Measurements from ENCODE around the gene C2CD4C. TPM values are rescaled to one million over a fixed set of nuclear protein-coding genes. Genes with fewer than 3 reads are reported as not detected.

Gene C2CD4C
- total RNA-seq, 1 donor = not detected

GRCh38 chr19:375395-376110, 33.4 kb downstream of the C2CD4C start:
- Histone ChIP-seq H3K27me3 (ENCODE audit: insufficient read depth, low read length) (peaks cover 37% of the 10 kb centered on the region), H3K4me1 (ENCODE audit: insufficient read depth, low read length) (no peaks in the 10 kb centered on the region), H4K20me1 (ENCODE audit: insufficient read depth, low read length) (no peaks in the 10 kb centered on the region), H2AFZ (ENCODE audit: low read length) (no peak overlapping the region), H3K9me3 (ENCODE audit: low read depth, low read length) (no peaks in the 10 kb centered on the region), H3K27ac (ENCODE audit: low read depth, low read length) (no peak overlapping the region), H3K79me2 (ENCODE audit: insufficient read depth, low read length) (no peaks in the 10 kb centered on the region), H3K4me2 (ENCODE audit: insufficient read depth, low read length) (no peak overlapping the region), H3K36me3 (ENCODE audit: insufficient read depth, low read length) (no peaks in the 10 kb centered on the region), H3K4me3 (ENCODE audit: insufficient read depth, low read length) (no peak overlapping the region)
- TF ChIP-seq, protein P1, sequence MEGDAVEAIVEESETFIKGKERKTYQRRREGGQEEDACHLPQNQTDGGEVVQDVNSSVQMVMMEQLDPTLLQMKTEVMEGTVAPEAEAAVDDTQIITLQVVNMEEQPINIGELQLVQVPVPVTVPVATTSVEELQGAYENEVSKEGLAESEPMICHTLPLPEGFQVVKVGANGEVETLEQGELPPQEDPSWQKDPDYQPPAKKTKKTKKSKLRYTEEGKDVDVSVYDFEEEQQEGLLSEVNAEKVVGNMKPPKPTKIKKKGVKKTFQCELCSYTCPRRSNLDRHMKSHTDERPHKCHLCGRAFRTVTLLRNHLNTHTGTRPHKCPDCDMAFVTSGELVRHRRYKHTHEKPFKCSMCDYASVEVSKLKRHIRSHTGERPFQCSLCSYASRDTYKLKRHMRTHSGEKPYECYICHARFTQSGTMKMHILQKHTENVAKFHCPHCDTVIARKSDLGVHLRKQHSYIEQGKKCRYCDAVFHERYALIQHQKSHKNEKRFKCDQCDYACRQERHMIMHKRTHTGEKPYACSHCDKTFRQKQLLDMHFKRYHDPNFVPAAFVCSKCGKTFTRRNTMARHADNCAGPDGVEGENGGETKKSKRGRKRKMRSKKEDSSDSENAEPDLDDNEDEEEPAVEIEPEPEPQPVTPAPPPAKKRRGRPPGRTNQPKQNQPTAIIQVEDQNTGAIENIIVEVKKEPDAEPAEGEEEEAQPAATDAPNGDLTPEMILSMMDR (IDR thresholded peaks at IDR 0.05; ENCODE audit: extremely low read depth, low read depth, low read length) = no peak
- peak; percentile 58 for DNase-seq (ENCODE audit: insufficient read length, low spot score, missing footprints)

DNA sequence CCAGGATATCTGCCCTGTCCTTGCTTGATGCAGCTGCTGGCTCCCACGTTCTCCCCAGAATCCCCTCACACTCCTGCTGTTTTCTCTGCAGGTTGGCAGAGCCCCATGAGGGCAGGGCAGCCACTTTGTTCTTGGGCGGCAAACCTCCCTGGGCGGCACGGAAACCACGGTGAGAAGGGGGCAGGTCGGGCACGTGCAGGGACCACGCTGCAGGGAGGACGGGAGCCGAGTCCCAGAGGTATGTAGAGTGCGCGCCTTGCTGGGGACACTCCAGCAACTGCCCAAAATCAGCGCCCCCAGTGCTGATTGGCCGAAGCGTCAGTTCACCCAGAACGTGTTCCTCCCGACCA, 34.1 kb downstream of the C2CD4C start:
- Histone ChIP-seq H3K36me3 (ENCODE audit: insufficient read depth, low read length) (no peaks in the 10 kb centered on the region), H3K4me1 (ENCODE audit: insufficient read depth, low read length) (no peaks in the 10 kb centered on the region), H3K79me2 (ENCODE audit: insufficient read depth, low read length) (no peaks in the 10 kb centered on the region), H2AFZ (ENCODE audit: low read length) (no peak overlapping the region), H3K4me2 (ENCODE audit: insufficient read depth, low read length) (no peak overlapping the region), H4K20me1 (ENCODE audit: insufficient read depth, low read length) (no peaks in the 10 kb centered on the region), H3K27me3 (ENCODE audit: insufficient read depth, low read length) (peaks cover 37% of the 10 kb centered on the region), H3K27ac (ENCODE audit: low read depth, low read length) (no peak overlapping the region), H3K9me3 (ENCODE audit: low read depth, low read length) (no peaks in the 10 kb centered on the region), H3K4me3 (ENCODE audit: insufficient read depth, low read length) (no peak overlapping the region)
- DNase-seq (ENCODE audit: insufficient read length, low spot score, missing footprints) = peak; percentile 89
- TF ChIP-seq, protein P1 (IDR thresholded peaks at IDR 0.05; ENCODE audit: extremely low read depth, low read depth, low read length) = no peak

GRCh38 chr19:374183-374885, 34.6 kb downstream of the C2CD4C start:
- H3K27me3 ChIP-seq (ENCODE audit: insufficient read depth, low read length) = peaks cover 39% of the 10 kb centered on the region
- DNase-seq (ENCODE audit: insufficient read length, low spot score, missing footprints) = no peak

More at GRCh38 chr19:374183-374885, 34.6 kb downstream of the C2CD4C start:
- H2AFZ ChIP-seq (ENCODE audit: low read length) = no peak overlapping the region
- TF ChIP-seq, protein P1 (IDR thresholded peaks at IDR 0.05; ENCODE audit: extremely low read depth, low read depth, low read length) = no peak
- no peaks in the 10 kb centered on the region for H4K20me1 ChIP-seq (ENCODE audit: insufficient read depth, low read length)
- no peak overlapping the region for H3K4me2 ChIP-seq (ENCODE audit: insufficient read depth, low read length)
- H3K4me1 ChIP-seq (ENCODE audit: insufficient read depth, low read length) = no peaks in the 10 kb centered on the region
- H3K36me3 ChIP-seq (ENCODE audit: insufficient read depth, low read length) = no peaks in the 10 kb centered on the region
- no peaks in the 10 kb centered on the region for H3K9me3 ChIP-seq (ENCODE audit: low read depth, low read length)
- H3K4me3 ChIP-seq (ENCODE audit: insufficient read depth, low read length) = no peak overlapping the region
- H3K27ac ChIP-seq (ENCODE audit: low read depth, low read length) = no peak overlapping the region
- no peaks in the 10 kb centered on the region for H3K79me2 ChIP-seq (ENCODE audit: insufficient read depth, low read length)
